Thoracic aorta (tissue), 2 donors: ENCODE results near the gene RUBCNL. TPM values are rescaled to one million over a fixed set of nuclear protein-coding genes. Genes with fewer than 3 reads are reported as not detected.

Experiments
- ATAC-seq: fragments of 150-250 bp; one replicate; pipeline ENCODE4 v1.8.0; 2017; ENCODE audit warnings: low read depth; ENCODE audit not compliant: insufficient number of reproducible peaks, low FRiP score
- DNase-seq: peaks from one replicate; pipeline ENCODE4 v3.0.0-alpha.2; 2020; ENCODE audit warnings: low spot score
- H3K27ac ChIP-seq, 2 donors: fragments of 200-600 bp; sonication (generic); 1 replicate in 1 of 2; 2 replicates in 1 of 2; pipeline ENCODE4 v1.5.1; 2016; ENCODE audit warnings: mild to moderate bottlenecking in 2 of 2, moderate library complexity in 2 of 2
- H3K27me3 ChIP-seq: fragments of 200-600 bp; sonication (generic); replicated peaks from 2 replicates; pipeline ENCODE4 v1.6.0; 2016; ENCODE audit warnings: mild to moderate bottlenecking; ENCODE audit not compliant: insufficient read depth
- H3K36me3 ChIP-seq: fragments of 200-600 bp; sonication (generic); one replicate; pipeline ENCODE4 v1.5.1; 2016
- H3K4me1 ChIP-seq, 2 donors: fragments of 200-600 bp; sonication (generic); 1 replicate in 1 of 2; 2 replicates in 1 of 2; pipeline versions ENCODE4 v1.5.1 to v1.6.0; 2016; ENCODE audit warnings: low read depth in 2 of 2, mild to moderate bottlenecking in 1 of 2; ENCODE audit not compliant: control insufficient read depth in 1 of 2
- H3K4me3 ChIP-seq: fragments of 200-600 bp; sonication (generic); 2 replicates; pipeline ENCODE4 v1.5.1; 2016; ENCODE audit warnings: mild to moderate bottlenecking
- H3K9me3 ChIP-seq: fragments of 200-600 bp; sonication (generic); 2 replicates; pipeline ENCODE4 v1.5.1; 2016
- total RNA-seq, 2 donors: library from RNA; depleted of rRNA; stranded (reverse); fragments of >200 nt; gene quantifications; one replicate each; pipeline versions ENCODE4 v1.1.0 to v1.2.3, GENCODE V29; 2016
- TF ChIP-seq, protein P1 (sequence below): fragments of 200-600 bp; sonication (generic); IDR thresholded peaks from one replicate; pipeline ENCODE4 v1.5.1; 2019; ENCODE audit warnings: antibody characterized with exemption

The RUBCNL gene
- total RNA-seq, 2 donors from 2014 or later: 7.3 to 14.0 TPM

DNA sequence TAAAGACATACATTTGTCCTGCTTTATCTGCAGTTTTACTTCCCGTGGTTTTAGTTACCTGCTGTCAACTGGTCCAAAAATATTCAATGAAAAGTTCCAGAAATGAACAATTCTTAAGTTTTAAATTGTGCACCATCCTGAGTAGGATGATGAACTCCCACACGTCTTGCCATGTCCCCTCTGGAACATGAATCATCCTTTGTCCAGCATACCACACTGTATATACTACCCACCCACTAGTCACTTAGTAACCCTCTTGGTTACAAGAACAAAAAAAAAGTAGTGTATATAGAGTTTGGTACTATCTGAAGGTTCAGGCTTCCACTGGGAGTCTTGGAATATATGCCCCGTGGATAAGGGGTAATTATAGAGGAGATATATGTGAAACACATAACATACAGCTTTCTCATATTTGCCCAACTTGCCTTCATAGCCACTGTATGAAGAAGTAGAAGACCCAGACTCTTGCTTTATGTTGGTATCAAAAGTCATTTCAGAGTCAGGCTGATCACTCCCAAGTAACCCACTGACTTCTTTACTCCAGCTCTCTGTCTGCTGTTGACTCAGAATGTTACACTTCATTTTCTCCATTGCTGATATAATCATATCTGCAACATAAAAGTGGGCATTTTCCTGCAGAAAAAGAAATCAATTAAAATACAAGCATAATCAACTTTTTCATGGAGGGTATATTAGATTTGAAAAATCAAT, 19.3 kb downstream of the RUBCNL start:
- H3K9me3 ChIP-seq: no peaks in the 10 kb centered on the region
- TF ChIP-seq, protein P1, sequence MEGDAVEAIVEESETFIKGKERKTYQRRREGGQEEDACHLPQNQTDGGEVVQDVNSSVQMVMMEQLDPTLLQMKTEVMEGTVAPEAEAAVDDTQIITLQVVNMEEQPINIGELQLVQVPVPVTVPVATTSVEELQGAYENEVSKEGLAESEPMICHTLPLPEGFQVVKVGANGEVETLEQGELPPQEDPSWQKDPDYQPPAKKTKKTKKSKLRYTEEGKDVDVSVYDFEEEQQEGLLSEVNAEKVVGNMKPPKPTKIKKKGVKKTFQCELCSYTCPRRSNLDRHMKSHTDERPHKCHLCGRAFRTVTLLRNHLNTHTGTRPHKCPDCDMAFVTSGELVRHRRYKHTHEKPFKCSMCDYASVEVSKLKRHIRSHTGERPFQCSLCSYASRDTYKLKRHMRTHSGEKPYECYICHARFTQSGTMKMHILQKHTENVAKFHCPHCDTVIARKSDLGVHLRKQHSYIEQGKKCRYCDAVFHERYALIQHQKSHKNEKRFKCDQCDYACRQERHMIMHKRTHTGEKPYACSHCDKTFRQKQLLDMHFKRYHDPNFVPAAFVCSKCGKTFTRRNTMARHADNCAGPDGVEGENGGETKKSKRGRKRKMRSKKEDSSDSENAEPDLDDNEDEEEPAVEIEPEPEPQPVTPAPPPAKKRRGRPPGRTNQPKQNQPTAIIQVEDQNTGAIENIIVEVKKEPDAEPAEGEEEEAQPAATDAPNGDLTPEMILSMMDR: no peak
- ATAC-seq: no peak
- no peaks in the 10 kb centered on the region for H3K36me3 ChIP-seq
- DNase-seq: no peak
- no peak overlapping the region for H3K4me3 ChIP-seq
- H3K27ac ChIP-seq: no peak overlapping the region
- no peaks in the 10 kb centered on the region for H3K27me3 ChIP-seq
- peaks cover 15 to 21% of the 10 kb centered on the region in 2 donors for H3K4me1 ChIP-seq

DNA sequence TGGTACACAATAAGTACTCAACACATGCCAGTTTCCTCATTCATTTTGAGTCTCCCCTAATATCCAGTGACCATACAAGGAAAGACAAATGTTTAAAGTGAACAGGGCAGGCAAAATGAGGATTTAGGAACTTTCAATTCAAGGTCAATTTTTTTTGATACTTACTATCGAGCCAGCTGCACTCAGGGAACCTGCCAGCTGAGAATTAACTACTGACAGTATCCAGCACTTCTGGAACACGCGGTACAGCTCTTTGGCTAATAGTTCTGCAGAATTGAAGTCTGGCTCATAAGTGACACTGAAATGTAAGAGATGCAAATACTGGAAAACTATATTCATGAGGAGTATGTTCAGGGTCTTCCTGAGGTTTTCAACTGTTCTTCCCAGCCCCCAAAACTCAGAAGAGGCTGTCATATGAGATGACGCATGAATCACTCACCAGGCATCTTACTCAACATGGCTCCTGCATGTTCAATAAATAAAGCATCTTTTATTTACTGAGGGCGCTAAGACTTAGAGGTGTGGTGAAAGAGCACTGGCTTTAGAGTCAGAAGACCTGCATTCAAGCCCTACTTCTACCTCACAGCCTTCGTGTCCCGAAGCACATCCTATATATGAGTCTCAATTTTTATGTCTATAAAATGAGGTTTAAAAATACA, 25.6 kb downstream of the RUBCNL start:
- no peaks in the 10 kb centered on the region for H3K9me3 ChIP-seq
- ATAC-seq (no peak), DNase-seq (no peak)
- no peaks in the 10 kb centered on the region for H3K27me3 ChIP-seq
- H3K4me1 ChIP-seq: peaks cover 9 to 19% of the 10 kb centered on the region in 2 donors
- no peak overlapping the region for H3K4me3 ChIP-seq
- TF ChIP-seq, protein P1: no peak
- H3K36me3 ChIP-seq: no peaks in the 10 kb centered on the region
- no peak overlapping the region for H3K27ac ChIP-seq

DNA sequence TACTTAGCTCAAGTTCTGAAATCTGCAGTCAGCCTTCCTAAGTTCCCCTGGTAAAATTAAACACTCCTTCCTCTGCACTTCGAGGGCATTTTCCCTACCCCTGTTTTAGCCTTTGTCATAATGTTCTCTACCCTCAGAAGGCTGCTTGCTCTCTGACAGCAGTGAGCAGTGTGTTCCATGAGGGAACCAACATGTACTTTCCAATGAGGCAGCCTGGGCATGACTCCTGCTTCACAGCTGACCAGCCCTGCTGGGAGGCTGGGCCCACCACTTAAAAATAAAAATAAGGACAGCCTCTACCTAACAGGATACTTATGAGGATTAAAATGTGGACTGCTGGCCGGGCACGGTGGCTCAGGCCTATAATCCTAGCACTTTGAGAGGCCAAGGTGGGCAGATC, 26.4 kb downstream of the RUBCNL start:
- Histone ChIP-seq H3K27ac (peak overlapping the region; percentile 5 to 65), H3K36me3 (no peaks in the 10 kb centered on the region), H3K4me3 (no peak overlapping the region), H3K4me1 (peaks cover 9 to 19% of the 10 kb centered on the region in 2 donors), H3K9me3 (no peaks in the 10 kb centered on the region), H3K27me3 (no peaks in the 10 kb centered on the region)
- DNase-seq: no peak
- TF ChIP-seq, protein P1: no peak
- no peak for ATAC-seq

DNA sequence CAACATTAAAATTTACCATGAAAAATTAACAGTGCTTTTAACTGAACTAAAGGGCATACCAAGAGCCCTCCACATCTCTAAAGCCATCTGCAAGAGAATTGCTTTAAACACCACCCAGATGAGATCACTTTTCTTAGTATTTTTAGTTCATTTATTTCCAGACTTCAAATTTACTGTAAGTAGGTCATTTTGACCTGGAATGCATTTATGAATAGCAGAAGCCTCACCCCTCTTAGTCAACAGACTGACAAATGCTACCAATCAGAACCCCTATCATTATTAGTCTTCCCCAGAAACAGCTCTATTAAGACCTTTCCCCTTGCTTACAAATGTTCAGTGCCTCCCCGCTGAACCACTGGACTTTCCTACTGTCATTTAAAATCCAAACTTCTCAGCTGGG, 27.3 kb downstream of the RUBCNL start:
- Histone ChIP-seq H3K27me3 (no peaks in the 10 kb centered on the region), H3K9me3 (no peaks in the 10 kb centered on the region), H3K27ac (peak overlapping the region in 1 of 2 donors; percentile 65), H3K4me3 (no peak overlapping the region), H3K4me1 (peaks cover 9 to 19% of the 10 kb centered on the region in 2 donors), H3K36me3 (no peaks in the 10 kb centered on the region)
- TF ChIP-seq, protein P1: no peak
- no peak for DNase-seq
- ATAC-seq: no peak

DNA sequence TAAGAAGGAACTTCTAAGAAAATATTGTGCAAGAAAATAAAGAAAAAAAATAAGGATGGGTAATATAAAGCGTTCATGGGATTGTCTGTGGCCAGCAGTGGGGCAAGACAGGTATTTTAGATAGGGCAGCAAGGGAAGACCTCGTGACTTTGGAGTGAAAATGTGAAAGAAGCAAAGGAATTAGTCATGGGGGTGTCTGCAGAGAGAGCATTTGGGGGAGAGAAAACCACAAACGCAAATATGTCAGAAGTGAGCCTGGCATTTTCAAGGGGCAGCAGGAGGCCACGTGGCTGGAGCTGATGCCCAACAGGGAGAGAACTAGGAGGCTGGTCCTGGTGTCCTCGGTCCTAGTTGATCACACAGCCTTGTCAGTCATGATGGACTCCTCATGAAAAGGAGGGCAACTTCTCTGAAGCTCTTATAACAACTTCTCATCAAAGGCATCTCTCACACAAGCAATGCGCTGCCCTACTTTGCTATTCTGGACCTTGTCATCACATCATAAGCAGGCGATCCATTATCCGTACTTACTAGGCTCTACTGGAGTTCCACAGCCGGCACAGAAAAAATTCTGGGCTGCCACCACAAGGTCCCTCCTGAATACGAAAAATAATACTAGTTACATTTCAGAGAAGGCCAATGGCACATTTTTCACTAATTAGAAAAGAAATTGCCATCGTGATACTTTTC, 31.0 kb downstream of the RUBCNL start:
- H3K4me3 ChIP-seq: no peak overlapping the region
- no peak overlapping the region for H3K27ac ChIP-seq
- TF ChIP-seq, protein P1: no peak
- peaks cover 9 to 19% of the 10 kb centered on the region in 2 donors for H3K4me1 ChIP-seq
- H3K27me3 ChIP-seq: no peaks in the 10 kb centered on the region
- no peaks in the 10 kb centered on the region for H3K36me3 ChIP-seq
- ATAC-seq: no peak
- no peak for DNase-seq
- H3K9me3 ChIP-seq: no peaks in the 10 kb centered on the region
